WTC11 (cell line): ENCODE results near the gene RPS18. TPM values are rescaled to one million over a fixed set of nuclear protein-coding genes. Genes with fewer than 3 reads are reported as not detected.

Source experiments
- ATAC-seq: fragments of 200-7000 bp; cut with Tn5 transposase; 2 replicates; pipeline ENCODE4 v1.10.0; 2021; ENCODE audit warnings: mild to moderate bottlenecking, moderate library complexity
- CTCF ChIA-PET: fragments of 300-600 bp; sonication (Branson Sonifier 250); formaldehyde crosslinking; loops from one replicate; lab custom pipeline; 2021; ENCODE audit warnings: antibody characterized with exemption; lab: Charles Lee
- POLR2A ChIA-PET: fragments of 350-600 bp; sonication (Branson Sonifier 250); formaldehyde crosslinking; loops from one replicate; lab custom pipeline; 2021; ENCODE audit warnings: antibody characterized with exemption; lab: Charles Lee
- DNase-seq: peaks from one replicate; pipeline ENCODE4 v3.0.0; 2021; ENCODE audit warnings: low spot score
- H3K27ac Mint-ChIP-seq: 2 replicates; pipeline ENCODE4 v1.8.0; 2021; ENCODE audit warnings: mixed read lengths
- H3K27me3 Mint-ChIP-seq: 2 replicates; pipeline ENCODE4 v1.8.0; 2021; ENCODE audit warnings: low read depth, mild to moderate bottlenecking, moderate library complexity, mixed read lengths
- H3K36me3 Mint-ChIP-seq: 2 replicates; pipeline ENCODE4 v1.8.0; 2021; ENCODE audit warnings: mixed read lengths
- H3K4me1 Mint-ChIP-seq: 2 replicates; pipeline ENCODE4 v1.8.0; 2022; ENCODE audit warnings: mixed read lengths
- H3K4me3 Mint-ChIP-seq: 2 replicates; pipeline ENCODE4 v1.8.0; 2021; ENCODE audit warnings: mild to moderate bottlenecking, moderate library complexity, mixed read lengths
- H3K9me3 Mint-ChIP-seq: 2 replicates; pipeline ENCODE4 v1.8.0; 2021; ENCODE audit warnings: mixed read lengths
- ATF2 ChIP-seq: sonication (generic); formaldehyde crosslinking; IDR thresholded peaks from 2 replicates; pipeline ENCODE4 v1.8.1; 2022; ENCODE audit warnings: low read depth, missing genetic modification reagents, borderline replicate concordance
- ATF3 ChIP-seq: sonication (generic); formaldehyde crosslinking; conservative IDR thresholded peaks from 2 replicates; pipeline ENCODE4 v1.8.1; 2022; ENCODE audit warnings: mild to moderate bottlenecking, missing genetic modification reagents
- CDX4 ChIP-seq: fragments of 250-450 bp; sonication (Bioruptor Pico); IDR thresholded peaks from 2 replicates; pipeline ENCODE4 v1.9.0; 2021; ENCODE audit warnings: moderate library complexity, mild to moderate bottlenecking, inconsistent platforms, borderline replicate concordance
- E2F4 ChIP-seq: sonication (generic); formaldehyde crosslinking; IDR thresholded peaks from 2 replicates; pipeline ENCODE4 v1.8.1; 2022; ENCODE audit warnings: low read depth, mild to moderate bottlenecking, moderate library complexity, missing genetic modification reagents, borderline replicate concordance
- E2F5 ChIP-seq: sonication (generic); formaldehyde crosslinking; IDR thresholded peaks from 2 replicates; pipeline ENCODE4 v1.8.1; 2022; ENCODE audit warnings: mild to moderate bottlenecking, moderate library complexity, missing genetic modification reagents
- ESRRA ChIP-seq: sonication (generic); formaldehyde crosslinking; IDR thresholded peaks from 2 replicates; pipeline ENCODE4 v1.8.1; 2022; ENCODE audit warnings: mild to moderate bottlenecking, missing genetic modification reagents, borderline replicate concordance
- FOXK1 ChIP-seq: sonication (generic); formaldehyde crosslinking; IDR thresholded peaks from 2 replicates; pipeline ENCODE4 v1.8.0; 2022; ENCODE audit warnings: mild to moderate bottlenecking, moderate library complexity, missing genetic modification reagents
- FOXP1 ChIP-seq: sonication (generic); formaldehyde crosslinking; IDR thresholded peaks from 2 replicates; pipeline ENCODE4 v1.8.0; 2022; ENCODE audit warnings: missing genetic modification reagents, mild to moderate bottlenecking, moderate library complexity, borderline replicate concordance
- FOXP4 ChIP-seq: sonication (generic); formaldehyde crosslinking; IDR thresholded peaks from 2 replicates; pipeline ENCODE4 v1.8.0; 2022; ENCODE audit warnings: mild to moderate bottlenecking, missing genetic modification reagents
- GRHL2 ChIP-seq: fragments of 250-450 bp; sonication (Bioruptor Pico); IDR thresholded peaks from 2 replicates; pipeline ENCODE4 v1.8.0; 2022; ENCODE audit warnings: mild to moderate bottlenecking, moderate library complexity; ENCODE audit not compliant: insufficient replicate concordance, severe bottlenecking
- MAX ChIP-seq: sonication (generic); formaldehyde crosslinking; IDR thresholded peaks from 2 replicates; pipeline ENCODE4 v1.8.0; 2022; ENCODE audit warnings: mild to moderate bottlenecking, missing genetic modification reagents
- OVOL2 ChIP-seq: fragments of 250-450 bp; sonication (Bioruptor Pico); IDR thresholded peaks from 2 replicates; pipeline ENCODE4 v1.9.0; 2021; ENCODE audit warnings: mild to moderate bottlenecking, borderline replicate concordance
- PREB ChIP-seq: sonication (generic); formaldehyde crosslinking; IDR thresholded peaks from 2 replicates; pipeline ENCODE4 v1.8.1; 2022; ENCODE audit warnings: mild to moderate bottlenecking, missing genetic modification reagents, moderate library complexity, borderline replicate concordance
- SMAD3 ChIP-seq: sonication (generic); formaldehyde crosslinking; IDR thresholded peaks from 2 replicates; pipeline ENCODE4 v1.8.0; 2022; ENCODE audit warnings: missing genetic modification reagents, mild to moderate bottlenecking, borderline replicate concordance
- TEAD1 ChIP-seq: sonication (generic); formaldehyde crosslinking; IDR thresholded peaks from 2 replicates; pipeline ENCODE4 v1.8.0; 2022; ENCODE audit warnings: mild to moderate bottlenecking, missing genetic modification reagents
- ZNF121 ChIP-seq: sonication (generic); formaldehyde crosslinking; IDR thresholded peaks from 2 replicates; pipeline ENCODE4 v1.8.0; 2023; ENCODE audit warnings: missing genetic modification reagents
- ZNF138 ChIP-seq: sonication (generic); formaldehyde crosslinking; conservative IDR thresholded peaks from 2 replicates; pipeline ENCODE4 v1.8.1; 2022; ENCODE audit warnings: mild to moderate bottlenecking, moderate library complexity, missing genetic modification reagents
- ZNF219 ChIP-seq: sonication (generic); formaldehyde crosslinking; IDR thresholded peaks from 2 replicates; pipeline ENCODE4 v1.8.0; 2023; ENCODE audit warnings: missing genetic modification reagents, mild to moderate bottlenecking, borderline replicate concordance
- ZNF396 ChIP-seq: fragments of 250-450 bp; sonication (Bioruptor Pico); IDR thresholded peaks from 2 replicates; pipeline ENCODE4 v1.8.0; 2021; ENCODE audit warnings: mild to moderate bottlenecking, moderate library complexity, borderline replicate concordance
- ZSCAN18 ChIP-seq: fragments of 250-450 bp; sonication (Bioruptor Pico); IDR thresholded peaks from 2 replicates; pipeline ENCODE4 v2.1.2; 2022; ENCODE audit warnings: mild to moderate bottlenecking, moderate library complexity
- total RNA-seq: library from RNA; stranded (reverse); gene quantifications from 3 replicates; pipeline ENCODE4 v1.2.3, GENCODE V29; 2021

RPS18 gene
- total RNA-seq, 1 experiment from 2014 or later, result 2,857 TPM

GRCh38 chr6:33278392-33278741 is 6.5 kb downstream of the RPS18 start:
- Mint-ChIP-seq H3K4me1 (peaks cover 43% of the 10 kb centered on the region), H3K27me3 (no peaks in the 10 kb centered on the region), H3K4me3 (peak overlapping the region; percentile 82), H3K36me3 (peaks cover 38% of the 10 kb centered on the region), H3K27ac (no peak overlapping the region), H3K9me3 (no peaks in the 10 kb centered on the region)
- no peak for TF ChIP-seq OVOL2 (CRISPR knock-in tag)
- no peak for TF ChIP-seq ESRRA (CRISPR knock-in tag)
- no peak for TF ChIP-seq ATF3 (CRISPR knock-in tag)
- TF ChIP-seq ZSCAN18 (CRISPR knock-in tag), result no peak
- ATAC-seq, result no peak
- ChIA-PET POLR2A (interaction anchor here (0.9 to 3.2 kb wide), 4 partner anchors 11 to 307 kb away, joined by 3 to 27 read pairs (median 6); partner anchors contain the start of genes PFDN6, WDR46 and ZBTB22), CTCF (interaction anchor here (0.6 to 3.1 kb wide), 11 partner anchors 11 to 354 kb away, joined by 3 to 40 read pairs (median 11); partner anchors contain the start of genes PFDN6, PHF1, RGL2 and WDR46)
- DNase-seq, result no peak

GRCh38 chr6:33278810-33279209 is 6.9 kb downstream of the RPS18 start:
- no peak for DNase-seq
- CTCF ChIA-PET, result interaction anchor here (0.6 to 3.1 kb wide), 7 partner anchors 11 to 353 kb away, joined by 3 to 40 read pairs (median 24); partner anchors contain the start of genes PFDN6, RGL2 and WDR46
- peaks cover 39% of the 10 kb centered on the region for H3K4me1 Mint-ChIP-seq
- POLR2A ChIA-PET, result interaction anchor here (0.9 to 3.2 kb wide), 2 partner anchors 11 to 307 kb away, joined by 4 to 27 read pairs; partner anchors contain the start of genes PFDN6 and WDR46
- H3K4me3 Mint-ChIP-seq, result peak overlapping the region; percentile 82; the same call in 1 of the 2 replicates
- no peaks in the 10 kb centered on the region for H3K9me3 Mint-ChIP-seq
- no peak for TF ChIP-seq ATF2
- TF ChIP-seq ZNF219 (CRISPR knock-in tag), result no peak
- TF ChIP-seq E2F5, result no peak
- TF ChIP-seq, all 79 proteins: peak for 0
- Mint-ChIP-seq H3K27ac (no peak overlapping the region), H3K36me3 (peaks cover 34% of the 10 kb centered on the region), H3K27me3 (no peaks in the 10 kb centered on the region)
- ATAC-seq, result no peak

- Mint-ChIP-seq H3K27me3 (no peaks in the 10 kb centered on the region), H3K9me3 (no peaks in the 10 kb centered on the region), H3K36me3 (peaks cover 31% of the 10 kb centered on the region), H3K27ac (no peak overlapping the region), H3K4me1 (peaks cover 34% of the 10 kb centered on the region), H3K4me3 (no peak overlapping the region)
- ChIA-PET POLR2A (no interaction called here), CTCF (interaction anchor here (0.6 to 3.1 kb wide), 8 partner anchors 11 to 146 kb away, joined by 3 to 40 read pairs (median 4); partner anchors contain the start of genes PFDN6 and RGL2)
- no peak for DNase-seq
- ATAC-seq, result no peak
- TF ChIP-seq FOXP4 (no peak), CDX4 (no peak), ZNF138 (CRISPR knock-in tag) (no peak), PREB (CRISPR knock-in tag) (no peak), ZNF121 (no peak), E2F4 (no peak), FOXP1 (CRISPR knock-in tag) (no peak), SMAD3 (CRISPR knock-in tag) (no peak), FOXK1 (CRISPR knock-in tag) (no peak), ATF3 (CRISPR knock-in tag) (no peak), MAX (CRISPR knock-in tag) (no peak), GRHL2 (no peak), ZNF396 (CRISPR knock-in tag) (no peak), TEAD1 (CRISPR knock-in tag) (no peak), OVOL2 (CRISPR knock-in tag) (no peak)
Measured at GRCh38 chr6:33279257-33279695, 7.4 kb downstream of the RPS18 start.
